Sigmoid colon (tissue), 7 donors: ENCODE results near the gene AUTS2. TPM values are rescaled to one million over a fixed set of nuclear protein-coding genes. Genes with fewer than 3 reads are reported as not detected.

Experiments
- DNase-seq: peaks from one replicate; pipeline ENCODE4 v3.0.0-alpha.2; 2019
- H3K27ac ChIP-seq, 4 donors: fragments of 200-600 bp; sonication (generic); one replicate each; pipeline ENCODE4 v1.5.1; 2016 to 2019; ENCODE audit warnings: mild to moderate bottlenecking in 1 of 4
- H3K27me3 ChIP-seq, 3 donors: fragments of 200-600 bp; sonication (generic); one replicate each; pipeline ENCODE4 v1.5.1; 2019; ENCODE audit warnings: mild to moderate bottlenecking in 1 of 3
- H3K36me3 ChIP-seq, 4 donors: fragments of 200-600 bp; sonication (generic); one replicate each; pipeline ENCODE4 v1.5.1; 2016 to 2019
- H3K4me1 ChIP-seq, 4 donors: fragments of 200-600 bp; sonication (generic); one replicate each; pipeline ENCODE4 v1.5.1; 2017 to 2019
- H3K4me3 ChIP-seq, 4 donors: fragments of 200-600 bp; sonication (generic); one replicate each; pipeline ENCODE4 v1.5.1; 2017 to 2019; ENCODE audit warnings: mild to moderate bottlenecking in 2 of 4, moderate library complexity in 1 of 4
- H3K9me3 ChIP-seq, 4 donors: fragments of 200-600 bp in 3 of 4; sonication (generic) in 3 of 4; one replicate each; pipeline versions ENCODE4 v1.5.1 to v1.6.1; 2013 to 2019
- CTCF ChIP-seq, 4 experiments: fragments of 450-650 bp in 3 of 4; fragments of 200-600 bp in 1 of 4; IDR thresholded peaks; one replicate each; pipeline ENCODE4 v1.5.1; 2016 to 2019; ENCODE audit warnings: antibody characterized with exemption in 4 of 4, mild to moderate bottlenecking in 3 of 4, moderate library complexity in 2 of 4
- EP300 ChIP-seq, 4 donors: sonication (generic); formaldehyde crosslinking; IDR thresholded peaks; one replicate each; pipeline ENCODE4 v1.6.1; 2017; ENCODE audit warnings: antibody characterized with exemption in 4 of 4
- POLR2A ChIP-seq, 2 donors: fragments of 450-650 bp; IDR thresholded peaks; one replicate each; pipeline ENCODE4 v1.6.1; 2016; ENCODE audit warnings: antibody characterized with exemption in 2 of 2, mild to moderate bottlenecking in 2 of 2, moderate library complexity in 2 of 2
- POLR2AphosphoS5 ChIP-seq, 4 donors: sonication (generic); formaldehyde crosslinking; IDR thresholded peaks; one replicate each; pipeline ENCODE4 v1.6.1; 2017; ENCODE audit warnings: antibody characterized with exemption in 4 of 4
- WGBS, 2 donors: extraction: QIAGEN DNeasy Blood & Tissue Kit; methylation state at CpG; one replicate each; pipeline ENCODE4 v1.1.7; 2013; 5-methylcytosine and 5-hydroxymethylcytosine counted together
- intact Hi-C: fragments of 100-400 bp; cut with DNase I; formaldehyde crosslinking; loops from one replicate; pipeline ENCODE4 v1.15.1; 2023
- polyA plus RNA-seq, 3 donors: library from polyadenylated mRNA; stranded (reverse); fragments of 200-250 nt; gene quantifications; one replicate each; pipeline ENCODE4 v1.2.3, GENCODE V29; 2013
- total RNA-seq, 4 donors: library from RNA; depleted of rRNA; stranded (reverse); fragments of >200 nt; gene quantifications; one replicate each; pipeline ENCODE4 v1.1.0, GENCODE V29; 2016
- donor health status: healthy with polysubstance abuse.
- donor health status: Bipolar disorder and iron deficiency.
- donor health status: healthy.

AUTS2 gene
- total and polyA plus RNA-seq, 7 donors = 3.6 to 55.7 (median 25.5) TPM

GRCh38 chr7:70377957-70378356, 779.7 kb downstream of the AUTS2 start:
- H3K27ac ChIP-seq = no peak overlapping the region
- H3K4me3 ChIP-seq = no peak overlapping the region
- WGBS, 2 donors = 93 to 96% methylated on average over 7 of the region's 7 CpGs
- H3K4me1 ChIP-seq = peaks cover 0 to 31% (median 19%) of the 10 kb centered on the region in 4 donors
- H3K27me3 ChIP-seq = no peaks in the 10 kb centered on the region
- no peaks in the 10 kb centered on the region for H3K9me3 ChIP-seq
- DNase-seq = no peak
- TF ChIP-seq CTCF (IDR thresholded peaks at IDR 0.05) (no peak), EP300 (IDR thresholded peaks at IDR 0.05) (no peak), POLR2A (IDR thresholded peaks at IDR 0.05) (no peak), POLR2AphosphoS5 (IDR thresholded peaks at IDR 0.05) (no peak)
- no peaks in the 10 kb centered on the region for H3K36me3 ChIP-seq
- intact Hi-C loops = no loop called here

GRCh38 chr7:70379210-70379609, 780.9 kb downstream of the AUTS2 start:
- H3K36me3 ChIP-seq = no peaks in the 10 kb centered on the region
- H3K27me3 ChIP-seq = no peaks in the 10 kb centered on the region
- no peak for DNase-seq
- intact Hi-C loops = no loop called here
- H3K4me3 ChIP-seq = no peak overlapping the region
- no peak for TF ChIP-seq EP300 (IDR thresholded peaks at IDR 0.05)
- no peak for TF ChIP-seq POLR2A (IDR thresholded peaks at IDR 0.05)
- no peak for TF ChIP-seq POLR2AphosphoS5 (IDR thresholded peaks at IDR 0.05)
- no peak overlapping the region for H3K27ac ChIP-seq
- WGBS, 2 donors = 94% methylated on average over 9 of the region's 9 CpGs
- H3K4me1 ChIP-seq = peaks cover 0 to 28% (median 14%) of the 10 kb centered on the region in 4 donors
- no peaks in the 10 kb centered on the region for H3K9me3 ChIP-seq

- Histone ChIP-seq H3K27me3 (no peaks in the 10 kb centered on the region), H3K27ac (peak overlapping the region in 2 of 4 donors; percentile 21 to 52), H3K9me3 (no peaks in the 10 kb centered on the region), H3K36me3 (no peaks in the 10 kb centered on the region), H3K4me1 (peaks cover 0 to 24% (median 14%) of the 10 kb centered on the region in 4 donors), H3K4me3 (no peak overlapping the region)
- intact Hi-C loops = no loop called here
- TF ChIP-seq EP300 (IDR thresholded peaks at IDR 0.05) (no peak), POLR2AphosphoS5 (IDR thresholded peaks at IDR 0.05) (peak in 1 of 4 donors; percentile 16), CTCF (IDR thresholded peaks at IDR 0.05) (no peak), POLR2A (IDR thresholded peaks at IDR 0.05) (no peak)
- DNase-seq = no peak
- WGBS, 2 donors = 85 to 91% methylated on average over 9 of the region's 9 CpGs
These were observed 782.2 kb downstream of the AUTS2 start for GRCh38 chr7:70380421-70381015.

GRCh38 chr7:70383066-70383782, 784.9 kb downstream of the AUTS2 start:
- intact Hi-C loops = no loop called here
- no peaks in the 10 kb centered on the region for H3K9me3 ChIP-seq
- no peak overlapping the region for H3K27ac ChIP-seq
- no peaks in the 10 kb centered on the region for H3K27me3 ChIP-seq
- no peaks in the 10 kb centered on the region for H3K36me3 ChIP-seq
- peaks cover 0 to 26% (median 13%) of the 10 kb centered on the region in 4 donors for H3K4me1 ChIP-seq
- TF ChIP-seq CTCF (IDR thresholded peaks at IDR 0.05) (no peak), POLR2A (IDR thresholded peaks at IDR 0.05) (no peak), EP300 (IDR thresholded peaks at IDR 0.05) (no peak), POLR2AphosphoS5 (IDR thresholded peaks at IDR 0.05) (no peak)
- DNase-seq = no peak
- H3K4me3 ChIP-seq = no peak overlapping the region
- 87 to 89% methylated on average over 3 of the region's 3 CpGs for WGBS, 2 donors

- no peak for DNase-seq
- H3K4me1 ChIP-seq = peaks cover 0 to 26% (median 13%) of the 10 kb centered on the region in 4 donors
- H3K4me3 ChIP-seq = no peak overlapping the region
- TF ChIP-seq POLR2A (IDR thresholded peaks at IDR 0.05) (no peak), CTCF (IDR thresholded peaks at IDR 0.05) (no peak), POLR2AphosphoS5 (IDR thresholded peaks at IDR 0.05) (no peak), EP300 (IDR thresholded peaks at IDR 0.05) (no peak)
- H3K27me3 ChIP-seq = no peaks in the 10 kb centered on the region
- no peaks in the 10 kb centered on the region for H3K36me3 ChIP-seq
- H3K27ac ChIP-seq = no peak overlapping the region
- H3K9me3 ChIP-seq = no peaks in the 10 kb centered on the region
- 91 to 92% methylated on average over 7 of the region's 7 CpGs for WGBS, 2 donors
- intact Hi-C loops = no loop called here
These were observed 785.7 kb downstream of the AUTS2 start for GRCh38 chr7:70384024-70384423.
